ENCODE data around the gene KCTD10.

DNA sequence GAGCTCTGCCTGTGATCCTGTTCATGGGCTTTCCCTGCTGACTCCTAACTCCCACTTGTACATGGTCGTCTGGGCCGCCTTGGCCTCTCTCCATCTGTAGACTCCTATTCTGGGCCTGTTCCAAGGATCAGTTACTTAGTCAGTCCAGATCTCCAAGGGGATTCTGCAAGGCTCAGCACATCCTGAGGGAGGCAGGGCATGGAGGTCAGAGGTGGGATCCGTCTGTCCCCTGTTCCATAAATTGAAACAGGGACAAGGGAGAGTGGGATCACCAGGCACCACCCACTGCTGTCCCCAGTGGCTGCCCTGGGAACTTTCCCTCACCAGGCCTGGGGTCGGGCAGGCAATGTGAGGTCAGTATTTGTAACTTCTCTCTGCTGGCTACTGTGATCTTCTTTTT is 43.5 kb downstream of the KCTD10 start:
- TF ChIP-seq, protein P1, sequence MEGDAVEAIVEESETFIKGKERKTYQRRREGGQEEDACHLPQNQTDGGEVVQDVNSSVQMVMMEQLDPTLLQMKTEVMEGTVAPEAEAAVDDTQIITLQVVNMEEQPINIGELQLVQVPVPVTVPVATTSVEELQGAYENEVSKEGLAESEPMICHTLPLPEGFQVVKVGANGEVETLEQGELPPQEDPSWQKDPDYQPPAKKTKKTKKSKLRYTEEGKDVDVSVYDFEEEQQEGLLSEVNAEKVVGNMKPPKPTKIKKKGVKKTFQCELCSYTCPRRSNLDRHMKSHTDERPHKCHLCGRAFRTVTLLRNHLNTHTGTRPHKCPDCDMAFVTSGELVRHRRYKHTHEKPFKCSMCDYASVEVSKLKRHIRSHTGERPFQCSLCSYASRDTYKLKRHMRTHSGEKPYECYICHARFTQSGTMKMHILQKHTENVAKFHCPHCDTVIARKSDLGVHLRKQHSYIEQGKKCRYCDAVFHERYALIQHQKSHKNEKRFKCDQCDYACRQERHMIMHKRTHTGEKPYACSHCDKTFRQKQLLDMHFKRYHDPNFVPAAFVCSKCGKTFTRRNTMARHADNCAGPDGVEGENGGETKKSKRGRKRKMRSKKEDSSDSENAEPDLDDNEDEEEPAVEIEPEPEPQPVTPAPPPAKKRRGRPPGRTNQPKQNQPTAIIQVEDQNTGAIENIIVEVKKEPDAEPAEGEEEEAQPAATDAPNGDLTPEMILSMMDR (IDR thresholded peaks at IDR 0.05) = no peak
- no peak for TF ChIP-seq POLR2A (IDR thresholded peaks at IDR 0.05)

Measured in prostate gland (tissue), 2 donors.